ENCODE measurements around the gene CDC42BPA.

DNA sequence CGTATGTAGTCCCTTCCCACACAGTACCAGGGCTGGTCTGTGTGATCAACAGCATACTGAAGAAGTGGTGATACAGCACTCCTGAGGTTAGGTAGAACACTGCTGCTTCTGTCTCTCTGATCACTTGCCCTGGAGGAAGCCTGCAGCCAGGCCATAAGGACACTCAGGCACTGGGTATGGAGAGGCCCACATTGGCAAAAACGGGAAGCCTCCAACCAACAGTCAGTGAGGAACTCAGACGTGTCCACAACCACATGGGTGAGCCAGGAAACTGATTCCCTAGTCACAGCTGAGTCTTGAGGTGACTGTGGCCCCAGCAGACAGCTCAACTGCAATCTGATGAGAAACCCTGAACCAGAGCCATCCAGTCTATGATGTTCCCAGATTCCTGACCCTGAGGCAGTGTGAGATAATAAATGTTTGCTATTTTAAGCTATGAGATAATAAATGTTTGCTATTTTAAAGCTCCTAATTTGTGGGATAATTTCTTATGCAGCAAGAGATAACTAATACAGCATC, 315.7 kb downstream of the CDC42BPA start:
- TF ChIP-seq, protein P1, sequence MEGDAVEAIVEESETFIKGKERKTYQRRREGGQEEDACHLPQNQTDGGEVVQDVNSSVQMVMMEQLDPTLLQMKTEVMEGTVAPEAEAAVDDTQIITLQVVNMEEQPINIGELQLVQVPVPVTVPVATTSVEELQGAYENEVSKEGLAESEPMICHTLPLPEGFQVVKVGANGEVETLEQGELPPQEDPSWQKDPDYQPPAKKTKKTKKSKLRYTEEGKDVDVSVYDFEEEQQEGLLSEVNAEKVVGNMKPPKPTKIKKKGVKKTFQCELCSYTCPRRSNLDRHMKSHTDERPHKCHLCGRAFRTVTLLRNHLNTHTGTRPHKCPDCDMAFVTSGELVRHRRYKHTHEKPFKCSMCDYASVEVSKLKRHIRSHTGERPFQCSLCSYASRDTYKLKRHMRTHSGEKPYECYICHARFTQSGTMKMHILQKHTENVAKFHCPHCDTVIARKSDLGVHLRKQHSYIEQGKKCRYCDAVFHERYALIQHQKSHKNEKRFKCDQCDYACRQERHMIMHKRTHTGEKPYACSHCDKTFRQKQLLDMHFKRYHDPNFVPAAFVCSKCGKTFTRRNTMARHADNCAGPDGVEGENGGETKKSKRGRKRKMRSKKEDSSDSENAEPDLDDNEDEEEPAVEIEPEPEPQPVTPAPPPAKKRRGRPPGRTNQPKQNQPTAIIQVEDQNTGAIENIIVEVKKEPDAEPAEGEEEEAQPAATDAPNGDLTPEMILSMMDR (conservative IDR thresholded peaks at IDR 0.05 in 1 of 2, IDR thresholded peaks at IDR 0.05 in 1 of 2; ENCODE audit: low read depth in 1 of 2, low read length in 2 of 2), result no peak
- TF ChIP-seq EZH2 (IDR thresholded peaks at IDR 0.05; ENCODE audit: low read length, missing control alignments), result no peak
